HL-60/S4 treated with retinoic acid at 250 ng/mL for 4 days and 3 days (cell line): Measurements from ENCODE around the gene A4GALT.
"Not testable (repeated sequence)": the region's sequence is repeated elsewhere in the genome, so short reads cannot be mapped to it uniquely, and the experiment has no call there.

Experiments
- in situ Hi-C: fragments of 300-500 bp; cut with MboI; formaldehyde crosslinking; loops from 2 replicates; pipeline ENCODE4 v1.7.0; 2022; ENCODE audit warnings: low sequenced_read_pairs

Gene A4GALT

DNA sequence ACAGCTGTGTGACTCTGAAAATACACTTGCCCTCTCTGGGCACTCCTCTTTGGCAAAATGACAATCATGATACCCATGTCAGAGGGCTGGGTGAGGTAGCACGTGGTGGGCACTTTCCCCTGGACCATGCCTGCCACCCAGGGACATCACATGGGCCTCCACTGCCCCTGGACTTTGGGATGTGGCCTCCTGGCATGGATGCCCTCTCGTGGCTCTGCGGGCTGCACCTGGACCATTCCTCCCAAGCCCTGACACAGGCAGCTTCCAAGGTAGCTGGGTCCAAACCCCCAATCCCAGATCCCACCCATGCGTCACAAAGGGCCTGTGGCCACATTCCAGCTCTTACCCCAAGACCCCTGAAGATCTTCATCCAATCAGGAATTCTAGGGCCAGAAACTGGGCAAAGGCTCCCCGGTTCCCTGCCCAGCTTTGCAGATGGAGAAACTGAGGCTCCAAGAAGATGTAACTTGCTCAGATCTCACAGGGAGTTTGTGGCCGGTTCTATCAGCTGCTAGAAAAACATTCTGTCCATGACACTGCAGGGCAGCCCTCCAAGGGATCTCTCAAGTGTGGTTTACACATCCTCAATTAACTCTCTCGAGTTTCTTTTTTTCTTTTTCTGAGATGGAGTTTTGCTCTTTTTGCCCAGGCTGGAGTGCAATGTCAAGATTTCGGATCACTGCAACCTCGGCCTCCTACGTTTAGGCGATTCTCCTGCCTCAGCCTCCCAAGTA, 36.0 kb downstream of the A4GALT start:
- in situ Hi-C loops: no loop called here

DNA sequence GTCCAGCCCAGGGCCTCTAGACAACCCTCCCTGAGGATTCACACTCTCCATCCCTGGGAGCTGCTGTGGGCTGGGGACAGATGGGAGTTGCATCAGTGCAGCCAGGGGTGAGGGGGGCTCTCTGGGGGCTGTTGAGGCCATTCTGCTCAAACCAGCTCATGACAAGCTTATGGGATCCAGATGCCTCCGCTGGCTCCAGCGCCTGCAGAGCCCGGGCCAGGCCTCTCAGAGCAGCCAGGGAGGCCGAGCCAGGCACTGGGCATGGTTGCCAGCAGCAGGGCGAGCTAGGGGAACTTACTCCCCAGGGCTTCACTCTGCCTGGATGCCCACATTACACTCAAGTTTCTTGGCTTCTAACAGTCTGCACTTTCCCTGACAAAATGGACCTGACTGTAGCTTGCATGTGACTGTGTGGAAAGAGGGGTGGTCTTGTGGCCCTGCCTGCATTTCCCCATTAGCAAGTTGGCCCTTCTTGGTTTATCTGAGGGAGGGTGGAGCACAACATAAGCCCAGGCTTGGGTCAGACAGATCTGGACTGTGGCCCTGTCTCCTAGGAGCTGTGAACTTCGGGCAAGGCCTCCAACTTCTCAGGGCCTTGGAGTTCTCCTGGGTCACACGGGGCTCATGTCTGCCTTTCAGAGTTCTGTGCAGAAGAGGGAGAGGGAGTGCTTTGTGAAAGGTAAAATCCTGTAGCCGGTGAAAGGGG, 36.9 kb downstream of the A4GALT start:
- in situ Hi-C loops: no loop called here

DNA sequence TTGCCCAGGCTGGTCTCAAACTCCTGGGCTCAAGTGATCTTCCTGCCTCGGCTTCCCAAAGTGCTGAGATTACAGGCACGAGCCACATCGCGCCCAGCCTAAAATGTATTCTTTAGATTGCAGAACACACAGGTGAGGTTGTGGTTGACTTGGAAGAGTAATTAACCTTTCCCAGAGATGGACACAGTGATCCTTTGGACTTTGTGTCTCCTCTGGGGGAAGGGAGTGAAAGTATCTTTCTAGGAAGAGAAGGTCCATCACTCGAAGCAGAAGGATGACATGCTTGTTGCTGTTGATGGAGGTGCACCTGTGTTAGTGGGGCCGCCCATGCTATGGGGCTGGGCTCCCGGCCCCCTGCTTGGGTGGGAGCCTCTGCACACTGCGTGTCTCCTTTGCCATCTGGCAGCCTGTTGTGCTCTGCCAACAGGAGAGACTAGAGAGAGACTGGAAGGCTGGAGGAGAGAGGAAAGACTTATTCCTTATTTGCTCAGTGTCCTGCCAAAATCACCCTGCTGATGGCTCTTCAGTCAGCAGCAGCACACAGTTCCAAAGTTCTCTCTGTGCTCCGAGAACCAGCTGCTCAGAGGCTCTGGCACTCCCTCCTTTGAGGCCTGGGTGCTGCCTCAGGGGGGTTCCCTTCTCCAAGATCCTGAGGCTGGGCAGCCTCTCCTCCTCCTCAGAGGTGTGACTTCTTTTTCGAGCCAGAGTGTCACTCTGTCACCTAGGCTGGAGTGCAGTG, 38.4 kb downstream of the A4GALT start:
- in situ Hi-C loops: no loop called here

DNA sequence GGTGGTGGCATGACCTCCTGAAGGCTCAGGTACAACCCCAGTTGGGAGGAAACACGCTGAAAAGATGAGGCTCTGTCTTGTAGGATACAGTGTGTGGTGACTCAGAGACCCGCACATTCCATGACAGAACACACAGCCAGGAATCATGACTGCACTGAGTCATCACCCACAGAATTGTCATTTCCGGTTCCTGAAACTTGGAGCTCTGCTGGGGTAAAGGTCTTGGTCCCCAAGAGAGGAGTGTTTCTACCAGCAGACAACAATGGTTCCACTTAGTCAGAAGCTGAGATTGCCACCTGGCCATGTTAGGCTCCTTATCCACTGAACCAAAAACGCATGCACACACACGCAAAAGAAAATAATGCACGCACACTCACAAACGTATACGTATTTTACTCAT, 40.0 kb downstream of the A4GALT start:
- in situ Hi-C loops: no loop called here

DNA sequence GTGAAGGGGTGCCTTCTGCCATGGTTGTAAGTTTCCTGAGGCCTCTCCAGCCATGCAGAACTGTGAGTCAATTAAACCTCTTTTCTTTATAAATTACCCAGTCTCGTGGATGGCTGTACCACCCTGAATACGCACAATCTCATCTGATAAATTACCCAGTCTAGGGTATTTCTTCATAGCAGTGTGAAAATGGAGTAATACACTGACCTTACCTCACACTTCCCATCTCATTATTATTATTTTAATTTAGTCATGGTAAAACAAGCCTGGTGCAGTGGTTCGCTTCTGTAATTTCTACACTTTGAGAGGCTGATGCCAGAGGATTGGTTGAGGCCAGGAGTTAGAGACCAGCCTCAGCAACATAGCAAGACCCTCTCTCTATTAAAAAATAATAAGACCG, 41.0 kb downstream of the A4GALT start:
- in situ Hi-C loops: no loop called here

DNA sequence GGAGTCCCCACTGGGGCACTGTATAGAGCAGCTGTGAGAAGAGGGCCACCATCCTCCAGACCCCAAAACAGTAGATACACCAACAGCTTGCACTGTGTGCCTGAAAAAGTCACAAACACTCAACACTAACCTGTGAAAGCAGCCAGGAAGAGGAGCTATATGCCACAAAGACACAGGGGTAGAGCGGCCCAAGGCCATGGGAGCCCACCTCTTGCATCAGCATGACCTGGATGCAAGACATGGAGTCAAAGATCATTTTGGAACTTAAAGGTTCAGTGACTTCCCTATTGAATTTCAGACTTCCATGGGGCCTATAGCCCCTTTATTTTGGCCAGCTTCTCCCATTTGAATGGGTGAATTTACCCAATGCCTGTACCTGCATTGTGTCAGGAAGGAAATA, 41.8 kb downstream of the A4GALT start:
- in situ Hi-C loops: no loop called here

DNA sequence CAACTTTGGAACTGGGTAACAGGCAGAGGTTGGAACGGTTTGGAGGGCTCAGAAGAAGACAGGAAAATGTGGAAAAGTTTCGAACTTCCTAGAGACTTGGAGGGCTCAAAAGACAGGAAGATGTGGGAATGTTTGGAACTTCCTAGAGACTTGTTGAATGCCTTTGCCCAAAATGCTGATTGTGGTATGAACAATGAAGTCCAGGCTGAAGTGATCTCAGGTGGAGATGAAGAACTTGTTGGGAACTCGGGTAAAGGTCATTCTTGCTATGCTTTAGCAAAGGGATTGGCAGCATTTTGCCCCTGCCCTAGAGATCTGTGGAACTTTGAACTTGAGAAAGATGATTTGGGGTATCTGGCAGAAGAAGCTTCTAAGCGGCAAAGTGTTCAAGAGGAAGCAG, 42.7 kb downstream of the A4GALT start:
- in situ Hi-C loops: not testable (repeated sequence)

DNA sequence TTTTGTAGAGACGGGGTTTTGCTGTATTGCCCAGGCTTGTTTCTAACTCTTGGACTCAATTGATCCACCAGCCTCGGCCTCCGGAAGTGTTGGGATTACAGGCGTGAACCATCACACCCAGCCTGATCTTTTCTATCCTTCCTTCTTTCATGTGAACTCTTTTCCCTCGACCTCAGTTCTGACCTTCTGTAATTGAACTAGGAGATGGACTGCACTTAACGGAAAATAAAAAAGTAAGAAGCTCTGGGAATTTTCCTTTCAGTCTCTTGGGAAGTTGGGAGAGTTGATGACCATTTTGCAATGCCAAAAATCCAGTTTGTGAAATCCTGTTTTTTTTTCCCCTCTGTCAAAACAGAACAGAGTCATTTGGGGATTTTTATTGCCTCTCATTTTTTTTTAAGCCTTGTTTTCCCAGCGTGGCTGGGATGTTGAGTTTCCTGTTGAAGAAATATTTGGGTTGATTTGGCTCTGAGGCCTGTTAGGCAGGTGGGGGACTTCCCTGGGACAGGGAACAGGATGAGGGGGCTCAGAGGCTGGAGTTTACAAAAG, 44.5 kb downstream of the A4GALT start:
- in situ Hi-C loops: no loop called here

DNA sequence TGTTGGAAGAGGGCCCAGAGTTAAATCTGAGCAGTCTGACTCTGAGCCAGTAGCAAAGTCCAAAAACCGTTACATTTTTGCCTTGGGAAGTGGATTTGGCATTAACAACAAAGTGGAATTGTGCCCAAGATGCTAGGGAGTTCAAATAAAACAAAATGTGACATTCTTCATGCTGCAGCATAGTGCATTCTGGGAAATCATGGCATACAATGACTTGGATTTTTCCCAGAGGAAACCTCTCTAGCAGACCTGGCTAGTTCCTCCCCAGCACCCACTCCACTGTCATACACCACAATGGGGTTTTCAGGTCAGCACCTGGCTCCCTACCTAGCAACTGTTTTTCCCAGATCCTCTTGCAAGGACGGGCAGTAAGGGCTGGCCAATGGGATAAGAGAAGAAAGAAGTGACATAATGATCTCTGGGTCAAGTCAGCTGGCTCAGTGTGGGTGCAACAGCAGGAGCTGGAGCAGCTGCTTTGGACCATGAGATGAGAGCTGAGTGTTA, 46.7 kb downstream of the A4GALT start:
- in situ Hi-C loops: no loop called here

DNA sequence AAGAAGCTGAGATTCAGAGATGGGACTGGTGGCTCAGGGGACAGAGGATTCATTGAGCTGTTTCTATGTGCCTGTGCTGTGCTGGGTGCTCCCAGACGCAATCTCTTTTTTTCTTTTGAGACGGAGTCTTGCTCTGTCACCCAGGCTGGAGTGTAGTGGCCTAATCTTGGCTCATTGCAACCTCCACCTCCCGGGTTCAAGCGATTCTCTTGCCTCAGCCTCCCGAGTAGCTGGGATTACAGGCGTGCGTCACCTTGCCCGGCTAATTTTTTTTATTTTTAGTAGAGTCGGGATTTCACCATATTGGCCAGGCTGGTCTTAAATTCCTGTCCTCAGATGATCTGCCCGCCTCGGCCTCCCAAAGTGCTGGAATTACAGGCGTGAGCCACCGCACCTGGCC, 47.6 kb downstream of the A4GALT start:
- in situ Hi-C loops: not testable (repeated sequence)

DNA sequence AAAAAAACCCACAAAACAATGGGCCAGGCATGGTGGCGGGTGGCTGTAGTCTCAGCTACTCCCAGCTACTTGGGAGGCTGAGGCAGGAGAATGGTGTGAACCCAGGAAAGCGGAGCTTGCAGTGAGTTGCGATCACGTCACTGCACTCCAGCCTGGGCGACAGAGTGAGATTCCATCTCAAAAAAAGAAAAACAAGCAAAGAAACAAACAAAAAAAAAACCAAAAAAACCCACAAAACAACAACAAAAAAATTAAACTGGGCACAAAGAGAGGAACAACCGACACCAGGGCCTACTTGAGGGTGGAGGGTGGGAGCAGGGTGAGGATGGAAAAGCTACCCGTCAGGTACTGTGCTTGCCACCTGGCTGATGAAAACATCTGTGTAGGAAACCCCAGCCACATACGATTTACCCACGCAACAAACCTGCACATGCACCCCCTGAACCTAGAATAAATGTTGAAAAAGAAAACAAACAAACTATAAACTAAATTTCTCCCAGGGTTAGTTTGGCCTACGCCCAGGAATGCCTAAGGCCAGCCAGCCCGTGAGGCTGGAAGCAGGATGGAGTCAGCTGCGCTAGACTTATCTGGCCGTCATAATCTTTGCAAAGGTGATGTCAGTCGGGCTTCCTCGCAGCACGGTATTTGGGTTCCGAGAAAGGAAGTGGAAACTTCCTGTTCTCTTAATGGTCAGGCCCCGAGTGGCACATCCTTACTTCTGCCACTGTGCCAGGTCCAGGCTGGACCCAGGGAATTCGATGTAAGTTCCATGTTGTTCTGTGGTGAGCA, 49.6 kb downstream of the A4GALT start:
- in situ Hi-C loops: no loop called here

DNA sequence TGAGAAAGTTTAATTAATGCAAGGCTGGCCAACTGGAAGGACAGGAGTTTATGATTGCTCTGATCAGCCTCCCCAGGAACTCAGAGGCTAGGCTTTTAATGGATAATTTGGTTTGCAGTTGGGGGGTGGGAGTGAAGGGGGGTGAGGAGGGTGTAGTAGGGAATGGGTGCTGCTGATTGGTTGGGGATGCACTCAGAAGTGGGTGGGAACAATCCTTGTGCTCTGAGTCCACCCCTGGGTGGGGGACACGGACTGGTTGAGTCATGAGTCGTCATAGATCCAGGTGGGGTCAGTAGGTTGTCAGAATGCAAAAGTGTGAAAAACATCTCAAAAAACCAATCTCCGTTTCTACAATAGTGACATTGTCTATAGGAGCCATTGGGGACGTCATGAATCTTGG, 50.6 kb downstream of the A4GALT start:
- in situ Hi-C loops: no loop called here

DNA sequence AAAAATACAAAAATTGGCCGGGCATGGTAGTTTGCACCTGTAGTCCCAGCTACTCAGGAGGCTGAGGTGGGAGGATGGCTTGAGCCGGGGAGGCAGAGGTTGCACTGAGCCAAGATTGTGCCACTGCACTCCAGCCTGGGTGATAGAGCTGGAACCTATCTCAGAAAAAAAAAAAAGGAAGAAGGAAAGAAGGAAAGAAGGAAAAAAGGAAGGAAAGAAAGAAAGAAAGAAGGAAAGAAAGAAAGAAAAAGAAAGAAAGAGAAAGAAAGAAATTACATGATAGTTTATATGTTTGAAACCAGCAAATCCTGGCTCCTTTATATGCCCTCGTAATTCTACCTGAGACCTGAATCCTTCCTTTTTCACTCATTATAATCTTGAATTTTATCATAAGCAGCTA, 54.3 kb downstream of the A4GALT start:
- in situ Hi-C loops: not testable (repeated sequence)

DNA sequence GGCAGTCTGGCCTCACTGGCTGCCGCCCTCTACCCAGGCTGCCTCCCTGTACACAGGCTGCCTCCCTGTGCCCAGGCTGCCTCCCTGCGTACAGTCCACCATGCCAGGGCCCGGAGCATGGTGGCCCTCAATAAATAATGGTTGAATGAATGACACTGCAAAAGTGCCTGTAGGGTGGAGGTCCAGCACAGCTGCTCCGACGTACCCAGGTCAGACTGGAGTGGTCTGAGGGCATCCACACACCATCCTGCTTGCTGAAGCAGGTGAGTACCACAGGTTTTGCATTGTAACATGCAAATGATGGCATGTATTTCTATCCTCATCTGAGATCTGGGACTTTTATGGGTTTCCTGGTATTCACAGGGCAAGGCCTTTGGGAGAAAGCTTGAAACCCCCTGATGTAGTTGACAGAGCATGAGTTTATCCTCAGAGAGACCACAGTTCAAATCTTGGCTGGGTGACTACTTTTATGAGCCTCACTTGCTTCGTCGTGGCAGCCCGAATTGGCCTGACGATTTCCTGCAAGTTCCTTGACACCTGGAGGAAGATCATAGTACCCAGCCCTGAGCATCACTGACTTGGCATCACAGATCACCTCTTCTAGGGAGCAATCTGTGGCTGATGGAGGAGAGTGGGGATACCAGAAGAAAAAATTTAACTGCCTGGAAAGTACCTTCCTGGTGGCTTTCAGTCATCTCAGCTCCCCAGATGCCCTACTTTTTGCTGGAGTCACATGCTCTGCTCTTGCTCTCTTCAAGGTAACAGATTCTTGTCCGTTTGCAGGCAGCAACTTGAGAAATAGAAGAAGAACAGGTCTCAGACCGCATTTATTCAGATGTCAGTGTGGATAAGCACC, 55.5 kb downstream of the A4GALT start:
- in situ Hi-C loops: no loop called here

DNA sequence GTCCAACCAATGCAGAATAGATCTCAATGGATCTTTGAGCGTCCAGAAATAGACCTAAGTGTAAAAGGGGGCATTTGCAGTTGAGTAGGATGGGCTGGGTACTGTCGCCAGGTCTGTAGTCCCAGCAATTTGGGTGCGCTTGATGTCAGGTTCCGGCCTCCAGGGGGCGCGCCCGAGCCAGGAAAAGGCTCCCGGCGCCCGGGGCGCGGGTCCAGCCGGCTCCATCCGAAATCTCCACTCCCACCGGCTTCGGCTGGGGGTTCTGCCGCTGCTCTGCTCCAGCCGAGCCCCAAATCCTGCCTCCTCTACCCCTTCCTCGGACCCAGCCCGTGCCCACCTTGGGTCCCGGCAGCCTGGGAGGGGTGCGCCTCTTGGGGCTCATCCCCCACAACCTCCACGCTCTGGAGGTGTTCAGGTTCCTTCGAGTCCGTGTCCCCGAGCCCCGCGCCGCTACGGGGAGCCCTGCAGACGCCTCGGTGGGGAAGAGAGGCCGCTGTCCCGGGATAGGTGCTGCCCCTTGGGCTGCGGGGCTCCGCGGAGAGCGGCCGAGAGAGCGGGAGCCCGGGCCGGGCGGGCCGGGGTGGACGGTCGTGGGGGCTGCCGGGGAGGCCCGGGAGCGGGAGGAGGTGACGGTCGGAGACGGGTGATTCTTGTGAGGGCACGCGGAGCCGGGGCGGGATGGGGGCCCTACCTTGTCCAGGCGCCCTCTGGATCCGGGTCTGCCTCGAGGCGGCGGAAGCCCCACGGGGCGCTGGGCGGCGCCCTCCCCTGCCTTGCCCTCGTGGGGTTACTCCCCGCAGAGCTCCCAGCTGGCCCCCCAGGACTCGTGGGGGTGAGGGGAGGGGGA, 58.5 kb downstream of the A4GALT start:
- in situ Hi-C loops: no loop called here

DNA sequence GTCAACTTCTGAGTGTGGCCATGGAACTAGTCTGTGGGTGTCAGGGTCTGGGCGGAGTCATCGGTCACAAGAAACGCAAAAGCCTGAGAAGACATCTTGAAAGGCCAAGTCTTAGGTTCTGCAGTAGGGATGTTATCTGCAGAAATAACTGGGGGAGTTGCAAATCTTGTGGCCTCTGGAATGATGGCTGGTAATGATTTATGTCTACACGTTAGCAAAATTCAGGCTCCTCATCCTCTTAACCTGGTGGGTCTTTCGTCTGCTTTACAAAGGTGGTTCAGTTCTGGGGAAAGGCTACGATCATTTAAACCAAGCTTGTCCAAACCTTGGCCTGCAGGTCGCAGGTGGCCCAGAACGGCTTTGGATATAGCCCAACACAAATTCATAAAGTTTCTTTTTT, 64.1 kb downstream of the A4GALT start:
- in situ Hi-C loops: no loop called here

DNA sequence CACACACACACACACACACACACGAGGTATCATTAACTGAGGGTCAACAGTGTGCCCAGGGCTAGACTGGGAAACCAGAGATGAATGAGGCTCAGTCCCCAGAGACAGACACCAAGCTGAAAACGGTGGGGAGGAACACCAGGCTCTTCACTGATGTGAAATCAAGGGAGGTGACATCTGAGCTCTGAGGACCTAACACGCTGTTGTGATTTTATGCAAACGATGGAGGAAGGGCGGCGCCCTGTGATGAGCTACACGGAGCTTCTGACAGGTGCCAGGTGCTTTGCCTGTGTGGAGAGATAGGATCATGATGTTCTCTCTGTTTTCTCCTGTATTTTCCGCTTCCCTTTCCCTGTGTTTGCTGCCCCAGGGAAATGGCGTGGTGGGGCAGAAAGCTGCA, 65.0 kb downstream of the A4GALT start:
- in situ Hi-C loops: no loop called here

DNA sequence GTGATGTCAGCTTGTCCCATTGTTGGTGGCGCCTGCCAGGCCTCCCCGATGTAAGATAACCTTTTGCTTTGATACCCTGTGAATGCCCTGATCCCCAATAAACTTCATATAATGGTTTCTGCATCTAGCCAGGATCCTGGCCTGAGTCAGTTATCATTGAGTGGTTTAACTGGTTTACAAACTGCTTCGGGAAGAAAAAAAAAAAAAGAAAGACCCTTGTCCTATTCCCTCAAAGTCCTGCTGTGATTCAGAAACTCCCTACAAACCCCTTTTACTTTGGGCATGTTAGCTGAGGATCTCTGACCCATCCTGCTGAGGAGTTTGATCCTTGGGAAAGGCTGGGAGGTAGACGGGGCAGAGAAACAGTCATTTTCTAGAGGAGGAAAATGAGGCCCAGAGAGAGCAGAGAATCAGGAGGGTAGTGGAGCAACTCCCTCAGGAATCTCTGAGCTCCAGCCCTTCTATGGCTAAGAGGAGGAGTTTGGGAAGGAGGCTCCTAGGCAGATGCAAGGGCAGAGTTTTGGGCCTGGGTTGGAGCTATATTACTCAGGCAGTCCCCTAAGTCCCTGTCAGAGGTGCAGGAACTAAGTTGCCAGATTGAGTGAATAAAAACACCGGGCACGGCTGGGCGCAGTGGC, 66.1 kb downstream of the A4GALT start:
- in situ Hi-C loops: no loop called here
